Measurements from ENCODE around the gene DMXL2.

The DMXL2 gene

GRCh38 chr15:51483985-51484384 lies 138.6 kb downstream of the DMXL2 start:
- Histone ChIP-seq H3K79me2 (ENCODE audit: insufficient read depth, low read length) (no peaks in the 10 kb centered on the region), H3K27me3 (ENCODE audit: insufficient read depth, low read length) (no peaks in the 10 kb centered on the region), H3K36me3 (ENCODE audit: insufficient read depth, low read length) (no peaks in the 10 kb centered on the region), H2AFZ (ENCODE audit: low read length) (no peak overlapping the region), H4K20me1 (ENCODE audit: insufficient read depth, low read length) (no peaks in the 10 kb centered on the region), H3K9me3 (ENCODE audit: low read length) (peaks cover 3% of the 10 kb centered on the region; the same call in 1 of the 2 replicates), H3K9ac (ENCODE audit: low read length) (no peak overlapping the region), H3F3A (ENCODE audit: insufficient read depth, low read length) (no peaks in the 10 kb centered on the region), H3K4me2 (ENCODE audit: low read length) (no peak overlapping the region), H3K9me2 (ENCODE audit: low read depth, low read length) (no peaks in the 10 kb centered on the region), H3K27ac (ENCODE audit: low read depth, low read length, poor library complexity, severe bottlenecking) (no peak overlapping the region), H3K4me1 (ENCODE audit: insufficient read depth, low read length, severe bottlenecking) (no peaks in the 10 kb centered on the region), H3K4me3 (ENCODE audit: low read depth, low read length, poor library complexity, severe bottlenecking) (no peak overlapping the region)
- no peak for TF ChIP-seq EZH2 (IDR thresholded peaks at IDR 0.05; ENCODE audit: borderline replicate concordance, low read length)
- TF ChIP-seq, protein P1, sequence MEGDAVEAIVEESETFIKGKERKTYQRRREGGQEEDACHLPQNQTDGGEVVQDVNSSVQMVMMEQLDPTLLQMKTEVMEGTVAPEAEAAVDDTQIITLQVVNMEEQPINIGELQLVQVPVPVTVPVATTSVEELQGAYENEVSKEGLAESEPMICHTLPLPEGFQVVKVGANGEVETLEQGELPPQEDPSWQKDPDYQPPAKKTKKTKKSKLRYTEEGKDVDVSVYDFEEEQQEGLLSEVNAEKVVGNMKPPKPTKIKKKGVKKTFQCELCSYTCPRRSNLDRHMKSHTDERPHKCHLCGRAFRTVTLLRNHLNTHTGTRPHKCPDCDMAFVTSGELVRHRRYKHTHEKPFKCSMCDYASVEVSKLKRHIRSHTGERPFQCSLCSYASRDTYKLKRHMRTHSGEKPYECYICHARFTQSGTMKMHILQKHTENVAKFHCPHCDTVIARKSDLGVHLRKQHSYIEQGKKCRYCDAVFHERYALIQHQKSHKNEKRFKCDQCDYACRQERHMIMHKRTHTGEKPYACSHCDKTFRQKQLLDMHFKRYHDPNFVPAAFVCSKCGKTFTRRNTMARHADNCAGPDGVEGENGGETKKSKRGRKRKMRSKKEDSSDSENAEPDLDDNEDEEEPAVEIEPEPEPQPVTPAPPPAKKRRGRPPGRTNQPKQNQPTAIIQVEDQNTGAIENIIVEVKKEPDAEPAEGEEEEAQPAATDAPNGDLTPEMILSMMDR (IDR thresholded peaks at IDR 0.05; ENCODE audit: low read length): no peak

DNA sequence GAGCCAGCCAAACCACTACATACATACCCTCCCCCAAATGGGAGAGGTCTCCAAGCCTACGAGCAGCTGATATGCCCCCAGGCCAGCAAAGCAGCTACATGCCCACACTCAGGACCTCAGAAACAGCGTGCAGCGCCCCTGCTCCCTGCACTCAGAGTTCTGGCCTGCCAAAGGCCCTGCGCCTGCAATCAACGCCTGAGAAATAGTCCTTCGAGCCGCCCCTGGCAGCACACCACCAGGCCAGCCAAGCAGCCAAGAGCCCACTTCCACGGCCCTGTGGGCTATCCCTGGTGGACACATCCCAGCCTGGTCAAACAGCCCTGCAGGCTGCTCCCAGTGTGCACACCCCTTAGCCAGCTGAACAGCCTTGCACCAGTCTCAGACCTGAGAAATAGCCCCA lies 139.1 kb downstream of the DMXL2 start:
- no peaks in the 10 kb centered on the region for H3K4me1 ChIP-seq (ENCODE audit: insufficient read depth, low read length, severe bottlenecking)
- peaks cover 3% of the 10 kb centered on the region; the same call in 1 of the 2 replicates for H3K9me3 ChIP-seq (ENCODE audit: low read length)
- H3K9me2 ChIP-seq (ENCODE audit: low read depth, low read length): no peaks in the 10 kb centered on the region
- no peaks in the 10 kb centered on the region for H3K79me2 ChIP-seq (ENCODE audit: insufficient read depth, low read length)
- H3F3A ChIP-seq (ENCODE audit: insufficient read depth, low read length): no peaks in the 10 kb centered on the region
- no peak for TF ChIP-seq EZH2 (IDR thresholded peaks at IDR 0.05; ENCODE audit: borderline replicate concordance, low read length)
- TF ChIP-seq, protein P1 (IDR thresholded peaks at IDR 0.05; ENCODE audit: low read length): no peak
- no peaks in the 10 kb centered on the region for H3K27me3 ChIP-seq (ENCODE audit: insufficient read depth, low read length)
- no peaks in the 10 kb centered on the region for H4K20me1 ChIP-seq (ENCODE audit: insufficient read depth, low read length)
- H3K9ac ChIP-seq (ENCODE audit: low read length): no peak overlapping the region
- no peak overlapping the region for H2AFZ ChIP-seq (ENCODE audit: low read length)
- H3K36me3 ChIP-seq (ENCODE audit: insufficient read depth, low read length): no peaks in the 10 kb centered on the region
- no peak overlapping the region for H3K27ac ChIP-seq (ENCODE audit: low read depth, low read length, poor library complexity, severe bottlenecking)
- H3K4me2 ChIP-seq (ENCODE audit: low read length): no peak overlapping the region
- no peak overlapping the region for H3K4me3 ChIP-seq (ENCODE audit: low read depth, low read length, poor library complexity, severe bottlenecking)

DNA sequence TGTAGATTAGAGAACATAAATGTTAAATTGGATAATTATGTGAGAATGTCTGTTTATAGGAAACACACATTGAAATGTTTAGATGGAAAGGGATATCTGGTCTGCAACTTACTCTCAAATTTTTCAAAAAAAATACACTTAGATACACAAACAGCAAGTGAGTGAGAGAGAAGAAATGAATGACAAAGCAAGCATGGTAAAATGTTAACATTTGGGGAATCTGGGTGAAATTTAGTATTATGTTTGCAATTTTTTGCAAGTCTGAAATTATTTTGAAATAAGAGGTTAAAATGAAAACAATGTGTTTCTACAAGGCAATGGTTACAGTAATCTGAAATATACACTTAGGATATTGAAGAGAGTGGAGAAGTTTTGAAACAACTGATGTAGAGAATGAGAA lies 146.8 kb downstream of the DMXL2 start:
- Histone ChIP-seq H3K4me2 (ENCODE audit: low read length) (no peak overlapping the region), H3K79me2 (ENCODE audit: insufficient read depth, low read length) (no peaks in the 10 kb centered on the region), H3K4me1 (ENCODE audit: insufficient read depth, low read length, severe bottlenecking) (no peaks in the 10 kb centered on the region), H2AFZ (ENCODE audit: low read length) (no peak overlapping the region), H3K9me2 (ENCODE audit: low read depth, low read length) (no peaks in the 10 kb centered on the region), H4K20me1 (ENCODE audit: insufficient read depth, low read length) (no peaks in the 10 kb centered on the region), H3F3A (ENCODE audit: insufficient read depth, low read length) (no peaks in the 10 kb centered on the region; the same call in 1 of the 2 replicates), H3K9me3 (ENCODE audit: low read length) (no peaks in the 10 kb centered on the region), H3K27me3 (ENCODE audit: insufficient read depth, low read length) (no peaks in the 10 kb centered on the region), H3K9ac (ENCODE audit: low read length) (no peak overlapping the region), H3K4me3 (ENCODE audit: low read depth, low read length, poor library complexity, severe bottlenecking) (no peak overlapping the region), H3K36me3 (ENCODE audit: insufficient read depth, low read length) (no peaks in the 10 kb centered on the region), H3K27ac (ENCODE audit: low read depth, low read length, poor library complexity, severe bottlenecking) (no peak overlapping the region)
- TF ChIP-seq, protein P1 (IDR thresholded peaks at IDR 0.05; ENCODE audit: low read length): no peak
- no peak for TF ChIP-seq EZH2 (IDR thresholded peaks at IDR 0.05; ENCODE audit: borderline replicate concordance, low read length)

All from OCI-LY1 (cell line).